Activated naive CD8-positive, alpha-beta T cell treated with anti-CD3 and anti-CD28 coated beads for 36 hours (primary cell): ENCODE measurements around the gene ZNF692. TPM values are rescaled to one million over a fixed set of nuclear protein-coding genes. Genes with fewer than 3 reads are reported as not detected.

Source experiments
- DNase-seq: peaks from one replicate; pipeline ENCODE4 v3.0.0; 2021
- H3K27ac Mint-ChIP-seq: one replicate; pipeline ENCODE4 v1.8.0; 2022; ENCODE audit warnings: mild to moderate bottlenecking, moderate library complexity, mixed read lengths
- H3K27me3 Mint-ChIP-seq: one replicate; pipeline ENCODE4 v1.8.0; 2022; ENCODE audit warnings: mild to moderate bottlenecking, mixed read lengths
- H3K36me3 Mint-ChIP-seq: one replicate; pipeline ENCODE4 v1.8.0; 2021; ENCODE audit warnings: mild to moderate bottlenecking, mixed read lengths
- H3K4me1 Mint-ChIP-seq: one replicate; pipeline ENCODE4 v1.8.0; 2021; ENCODE audit warnings: mixed read lengths
- H3K4me3 Mint-ChIP-seq: one replicate; pipeline ENCODE4 v1.8.0; 2022; ENCODE audit warnings: mild to moderate bottlenecking, moderate library complexity, mixed read lengths
- H3K9me3 Mint-ChIP-seq: one replicate; pipeline ENCODE4 v1.8.0; 2022; ENCODE audit warnings: mixed read lengths
- total RNA-seq, 2 experiments: library from RNA; stranded (reverse); gene quantifications; one replicate each; pipeline ENCODE4 v1.2.3, GENCODE V29; 2021

Gene ZNF692
- total RNA-seq, 2 experiments from 2014 or later = 59.1 to 62.2 TPM

GRCh38 chr1:248817065-248817464, 41.8 kb downstream of the ZNF692 start:
- Mint-ChIP-seq H3K4me3 (no peak overlapping the region), H3K36me3 (peaks cover 18% of the 10 kb centered on the region), H3K27me3 (no peaks in the 10 kb centered on the region), H3K27ac (no peak overlapping the region), H3K9me3 (no peaks in the 10 kb centered on the region), H3K4me1 (peaks cover 42% of the 10 kb centered on the region)
- DNase-seq = no peak

- H3K4me1 Mint-ChIP-seq = peaks cover 36% of the 10 kb centered on the region
- no peak for DNase-seq
These were observed 42.6 kb downstream of the ZNF692 start for GRCh38 chr1:248816042-248816851.

GRCh38 chr1:248815407-248816034, 43.4 kb downstream of the ZNF692 start:
- H3K27ac Mint-ChIP-seq = no peak overlapping the region
- H3K27me3 Mint-ChIP-seq = no peaks in the 10 kb centered on the region
- no peaks in the 10 kb centered on the region for H3K9me3 Mint-ChIP-seq
- H3K4me1 Mint-ChIP-seq = peaks cover 31% of the 10 kb centered on the region
- H3K36me3 Mint-ChIP-seq = peaks cover 21% of the 10 kb centered on the region
- no peak overlapping the region for H3K4me3 Mint-ChIP-seq
- DNase-seq = no peak

More at GRCh38 chr1:248816042-248816851, 42.6 kb downstream of the ZNF692 start:
- Mint-ChIP-seq H3K4me3 (no peak overlapping the region), H3K27me3 (no peaks in the 10 kb centered on the region), H3K27ac (no peak overlapping the region), H3K9me3 (no peaks in the 10 kb centered on the region), H3K36me3 (peaks cover 21% of the 10 kb centered on the region)

GRCh38 chr1:248814351-248814750, 44.5 kb downstream of the ZNF692 start:
- no peak overlapping the region for H3K27ac Mint-ChIP-seq
- peaks cover 22% of the 10 kb centered on the region for H3K4me1 Mint-ChIP-seq
- H3K4me3 Mint-ChIP-seq = no peak overlapping the region
- H3K9me3 Mint-ChIP-seq = no peaks in the 10 kb centered on the region
- DNase-seq = no peak
- H3K36me3 Mint-ChIP-seq = peaks cover 15% of the 10 kb centered on the region
- H3K27me3 Mint-ChIP-seq = no peaks in the 10 kb centered on the region

GRCh38 chr1:248813546-248813945, 45.3 kb downstream of the ZNF692 start:
- no peaks in the 10 kb centered on the region for H3K9me3 Mint-ChIP-seq
- peaks cover 15% of the 10 kb centered on the region for H3K4me1 Mint-ChIP-seq
- H3K36me3 Mint-ChIP-seq = peaks cover 12% of the 10 kb centered on the region
- H3K27me3 Mint-ChIP-seq = no peaks in the 10 kb centered on the region
- no peak overlapping the region for H3K27ac Mint-ChIP-seq
- no peak for DNase-seq
- H3K4me3 Mint-ChIP-seq = no peak overlapping the region

GRCh38 chr1:248812736-248813425, 46.0 kb downstream of the ZNF692 start:
- H3K4me3 Mint-ChIP-seq = no peak overlapping the region
- H3K27ac Mint-ChIP-seq = no peak overlapping the region
- H3K36me3 Mint-ChIP-seq = peaks cover 8% of the 10 kb centered on the region
- H3K27me3 Mint-ChIP-seq = no peaks in the 10 kb centered on the region
- no peaks in the 10 kb centered on the region for H3K9me3 Mint-ChIP-seq
- DNase-seq = no peak
- peaks cover 15% of the 10 kb centered on the region for H3K4me1 Mint-ChIP-seq

GRCh38 chr1:248811514-248812490, 47.1 kb downstream of the ZNF692 start:
- Mint-ChIP-seq H3K36me3 (peaks cover 8% of the 10 kb centered on the region), H3K4me1 (peaks cover 9% of the 10 kb centered on the region), H3K4me3 (no peak overlapping the region), H3K27me3 (no peaks in the 10 kb centered on the region), H3K27ac (no peak overlapping the region), H3K9me3 (no peaks in the 10 kb centered on the region)
- DNase-seq = no peak

GRCh38 chr1:248810727-248811513, 48.0 kb downstream of the ZNF692 start:
- DNase-seq = no peak
- H3K9me3 Mint-ChIP-seq = no peaks in the 10 kb centered on the region
- peaks cover 8% of the 10 kb centered on the region for H3K36me3 Mint-ChIP-seq

GRCh38 chr1:248810000-248810726, 48.7 kb downstream of the ZNF692 start:
- Mint-ChIP-seq H3K27me3 (no peaks in the 10 kb centered on the region), H3K36me3 (peaks cover 8% of the 10 kb centered on the region), H3K4me1 (peaks cover 2% of the 10 kb centered on the region), H3K4me3 (no peak overlapping the region), H3K27ac (no peak overlapping the region), H3K9me3 (no peaks in the 10 kb centered on the region)
- no peak for DNase-seq

More at GRCh38 chr1:248810727-248811513, 48.0 kb downstream of the ZNF692 start:
- H3K27me3 Mint-ChIP-seq = no peaks in the 10 kb centered on the region
- H3K4me1 Mint-ChIP-seq = peaks cover 2% of the 10 kb centered on the region
- H3K4me3 Mint-ChIP-seq = no peak overlapping the region
- no peak overlapping the region for H3K27ac Mint-ChIP-seq

GRCh38 chr1:248808876-248809275, 50.0 kb downstream of the ZNF692 start:
- DNase-seq = no peak
- Mint-ChIP-seq H3K27ac (no peak overlapping the region), H3K4me1 (peaks cover 8% of the 10 kb centered on the region), H3K9me3 (no peaks in the 10 kb centered on the region), H3K4me3 (no peak overlapping the region), H3K27me3 (no peaks in the 10 kb centered on the region), H3K36me3 (peaks cover 6% of the 10 kb centered on the region)

GRCh38 chr1:248807067-248807737, 51.7 kb downstream of the ZNF692 start:
- peaks cover 3% of the 10 kb centered on the region for H3K36me3 Mint-ChIP-seq
- no peaks in the 10 kb centered on the region for H3K9me3 Mint-ChIP-seq
- H3K4me1 Mint-ChIP-seq = peaks cover 8% of the 10 kb centered on the region
- DNase-seq = peak; percentile 57
- no peak overlapping the region for H3K27ac Mint-ChIP-seq
- H3K27me3 Mint-ChIP-seq = no peaks in the 10 kb centered on the region
- no peak overlapping the region for H3K4me3 Mint-ChIP-seq

- Mint-ChIP-seq H3K4me3 (no peak overlapping the region), H3K27me3 (no peaks in the 10 kb centered on the region), H3K4me1 (peaks cover 8% of the 10 kb centered on the region), H3K27ac (no peak overlapping the region), H3K9me3 (no peaks in the 10 kb centered on the region), H3K36me3 (no peaks in the 10 kb centered on the region)
- DNase-seq = no peak
These were observed 53.0 kb downstream of the ZNF692 start for GRCh38 chr1:248805876-248806275.
